ENCODE results near the gene FOXJ3.

- TF ChIP-seq FOXA1 (IDR thresholded peaks at IDR 0.05) = no peak
- no peak for TF ChIP-seq FOXM1 (IDR thresholded peaks at IDR 0.05; ENCODE audit: borderline replicate concordance)
- no peak for TF ChIP-seq NFRKB (IDR thresholded peaks at IDR 0.05)
- no peak for TF ChIP-seq ELF4 (IDR thresholded peaks at IDR 0.05)
- no peak for TF ChIP-seq SP1 (IDR thresholded peaks at IDR 0.05)
- no peak for TF ChIP-seq L3MBTL2 (conservative IDR thresholded peaks at IDR 0.05)
- no peak for TF ChIP-seq SUZ12 (IDR thresholded peaks at IDR 0.05)
- TF ChIP-seq PKNOX1 (IDR thresholded peaks at IDR 0.05) = no peak
- no peak for TF ChIP-seq LEF1 (IDR thresholded peaks at IDR 0.05; ENCODE audit: borderline replicate concordance)
- no peak for TF ChIP-seq BHLHE40 (IDR thresholded peaks at IDR 0.05; ENCODE audit: borderline replicate concordance)
These were observed 194.8 kb downstream of the FOXJ3 start for GRCh38 chr1:42140191-42140590.
